ENCODE data around the gene UCHL3.

Gene UCHL3

DNA sequence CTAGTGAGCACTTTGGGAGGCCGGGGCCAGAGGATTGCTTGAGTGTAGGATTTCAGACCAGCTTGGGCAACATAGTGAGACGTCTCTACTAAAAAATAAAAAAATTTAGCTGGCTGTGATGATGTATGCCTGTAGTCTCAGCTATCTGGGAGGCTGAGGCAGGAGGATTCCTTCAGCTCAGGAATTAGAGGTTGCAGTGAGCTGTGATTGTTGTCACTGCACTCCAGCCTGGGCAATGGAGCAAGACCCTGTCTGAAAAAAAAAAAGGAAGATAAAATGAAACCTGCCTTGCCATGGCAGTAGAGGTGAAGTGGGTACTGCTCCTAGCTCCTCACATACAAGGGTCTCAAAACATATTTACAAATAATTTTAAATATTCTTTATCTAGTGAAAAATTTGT is 7.4 kb downstream of the UCHL3 start:
- H3K9me3 ChIP-seq (replicated peaks; ENCODE audit: insufficient read depth, low read length) = no peaks in the 10 kb centered on the region
- H3K36me3 ChIP-seq (replicated peaks; ENCODE audit: insufficient read depth, low read length) = peaks cover 4% of the 10 kb centered on the region; the same call in 1 of the 2 replicates
- no peaks in the 10 kb centered on the region for H3F3A ChIP-seq (ENCODE audit: insufficient read depth, low read length)
- H3K79me2 ChIP-seq (ENCODE audit: low read length) = peaks cover 56% of the 10 kb centered on the region
- no peak for DNase-seq
- H3K4me1 ChIP-seq (ENCODE audit: low read length) = no peaks in the 10 kb centered on the region
- no peak overlapping the region for H2AFZ ChIP-seq (ENCODE audit: low read length)
- no peak overlapping the region for H3K9ac ChIP-seq (ENCODE audit: low read length)
- H3K27ac ChIP-seq (ENCODE audit: low read length) = no peak overlapping the region
- TF ChIP-seq EZH2 (optimal IDR thresholded peaks at IDR 0.05; ENCODE audit: low read depth, low read length) (no peak), EZH2phosphoT487 (IDR thresholded peaks at IDR 0.05; ENCODE audit: low read length) (no peak)
- TF ChIP-seq, protein P1, sequence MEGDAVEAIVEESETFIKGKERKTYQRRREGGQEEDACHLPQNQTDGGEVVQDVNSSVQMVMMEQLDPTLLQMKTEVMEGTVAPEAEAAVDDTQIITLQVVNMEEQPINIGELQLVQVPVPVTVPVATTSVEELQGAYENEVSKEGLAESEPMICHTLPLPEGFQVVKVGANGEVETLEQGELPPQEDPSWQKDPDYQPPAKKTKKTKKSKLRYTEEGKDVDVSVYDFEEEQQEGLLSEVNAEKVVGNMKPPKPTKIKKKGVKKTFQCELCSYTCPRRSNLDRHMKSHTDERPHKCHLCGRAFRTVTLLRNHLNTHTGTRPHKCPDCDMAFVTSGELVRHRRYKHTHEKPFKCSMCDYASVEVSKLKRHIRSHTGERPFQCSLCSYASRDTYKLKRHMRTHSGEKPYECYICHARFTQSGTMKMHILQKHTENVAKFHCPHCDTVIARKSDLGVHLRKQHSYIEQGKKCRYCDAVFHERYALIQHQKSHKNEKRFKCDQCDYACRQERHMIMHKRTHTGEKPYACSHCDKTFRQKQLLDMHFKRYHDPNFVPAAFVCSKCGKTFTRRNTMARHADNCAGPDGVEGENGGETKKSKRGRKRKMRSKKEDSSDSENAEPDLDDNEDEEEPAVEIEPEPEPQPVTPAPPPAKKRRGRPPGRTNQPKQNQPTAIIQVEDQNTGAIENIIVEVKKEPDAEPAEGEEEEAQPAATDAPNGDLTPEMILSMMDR (IDR thresholded peaks at IDR 0.05; ENCODE audit: low read length) = no peak
- no peaks in the 10 kb centered on the region; the same call in 1 of the 2 replicates for H4K20me1 ChIP-seq (ENCODE audit: insufficient read depth, low read length)
- no peaks in the 10 kb centered on the region for H3K9me2 ChIP-seq (replicated peaks; ENCODE audit: insufficient read depth, low read length)
- no peaks in the 10 kb centered on the region for H3K27me3 ChIP-seq (replicated peaks; ENCODE audit: insufficient read depth, low read length)
- H3K4me3 ChIP-seq (ENCODE audit: low read length) = no peak overlapping the region
- no peak overlapping the region for H3K4me2 ChIP-seq (ENCODE audit: low read depth, low read length)

DNA sequence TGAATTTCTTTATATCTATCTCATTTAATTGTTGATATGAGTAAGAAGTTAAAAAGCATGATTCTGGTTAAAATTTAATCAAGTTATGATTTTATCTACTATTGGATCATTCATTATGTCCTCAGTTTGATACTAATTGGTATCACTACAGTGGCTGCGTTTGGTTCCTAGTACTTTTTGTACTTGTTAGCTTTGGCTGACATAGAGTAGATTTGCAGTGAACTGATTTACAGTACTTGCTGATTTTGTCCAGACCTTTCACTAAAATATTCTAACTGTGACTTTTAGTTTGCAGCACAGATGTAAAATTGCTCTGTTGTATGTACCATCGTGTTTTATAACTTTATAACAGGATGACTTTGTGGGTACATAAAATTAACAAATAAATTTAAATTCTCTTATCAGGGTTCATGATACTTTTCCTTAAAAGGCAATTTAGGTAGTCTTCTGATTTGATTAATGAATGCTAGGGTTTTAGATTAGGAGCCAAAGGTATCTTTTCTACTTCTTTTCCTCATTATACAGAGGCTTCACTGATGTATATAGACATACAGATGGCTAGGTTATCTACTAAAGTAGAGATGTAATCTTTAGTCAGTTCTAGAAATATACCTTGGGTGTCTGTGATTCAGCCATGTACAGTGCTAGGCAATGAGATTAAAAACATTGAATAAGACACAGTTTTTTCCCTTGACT is 8.7 kb downstream of the UCHL3 start:
- H3K4me3 ChIP-seq (ENCODE audit: low read length) = no peak overlapping the region
- H3K36me3 ChIP-seq (replicated peaks; ENCODE audit: insufficient read depth, low read length) = peaks cover 4% of the 10 kb centered on the region; the same call in 1 of the 2 replicates
- H3K79me2 ChIP-seq (ENCODE audit: low read length) = peaks cover 42% of the 10 kb centered on the region
- no peak overlapping the region for H3K9ac ChIP-seq (ENCODE audit: low read length)
- no peaks in the 10 kb centered on the region for H3K27me3 ChIP-seq (replicated peaks; ENCODE audit: insufficient read depth, low read length)
- no peaks in the 10 kb centered on the region for H3K9me3 ChIP-seq (replicated peaks; ENCODE audit: insufficient read depth, low read length)
- H4K20me1 ChIP-seq (ENCODE audit: insufficient read depth, low read length) = no peaks in the 10 kb centered on the region; the same call in 1 of the 2 replicates
- H3K27ac ChIP-seq (ENCODE audit: low read length) = no peak overlapping the region
- no peak for DNase-seq
- TF ChIP-seq EZH2 (optimal IDR thresholded peaks at IDR 0.05; ENCODE audit: low read depth, low read length) (no peak), EZH2phosphoT487 (IDR thresholded peaks at IDR 0.05; ENCODE audit: low read length) (no peak)
- TF ChIP-seq, protein P1 (IDR thresholded peaks at IDR 0.05; ENCODE audit: low read length) = no peak
- H3K4me1 ChIP-seq (ENCODE audit: low read length) = no peaks in the 10 kb centered on the region
- H2AFZ ChIP-seq (ENCODE audit: low read length) = no peak overlapping the region
- no peak overlapping the region for H3K4me2 ChIP-seq (ENCODE audit: low read depth, low read length)
- no peaks in the 10 kb centered on the region for H3F3A ChIP-seq (ENCODE audit: insufficient read depth, low read length)
- no peaks in the 10 kb centered on the region for H3K9me2 ChIP-seq (replicated peaks; ENCODE audit: insufficient read depth, low read length)

DNA sequence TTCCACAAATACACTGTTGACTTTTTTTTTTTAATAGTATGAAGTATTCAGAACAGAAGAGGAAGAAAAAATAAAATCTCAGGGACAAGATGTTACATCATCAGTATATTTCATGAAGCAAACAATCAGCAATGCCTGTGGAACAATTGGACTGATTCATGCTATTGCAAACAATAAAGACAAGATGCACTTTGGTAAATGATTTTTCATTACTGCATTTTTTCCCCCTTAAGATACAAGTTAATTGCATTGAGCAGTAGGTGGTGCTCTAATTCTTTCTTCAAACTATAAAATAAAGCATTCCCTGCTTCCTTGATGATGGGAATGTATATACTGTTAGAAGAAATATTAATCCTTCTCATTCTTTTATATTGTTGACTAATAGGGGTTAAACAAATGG is 17.1 kb downstream of the UCHL3 start:
- Histone ChIP-seq H3K27me3 (replicated peaks; ENCODE audit: insufficient read depth, low read length) (no peaks in the 10 kb centered on the region), H2AFZ (ENCODE audit: low read length) (no peak overlapping the region), H3K36me3 (replicated peaks; ENCODE audit: insufficient read depth, low read length) (peaks cover 4% of the 10 kb centered on the region; the same call in 1 of the 2 replicates), H3K4me3 (ENCODE audit: low read length) (no peak overlapping the region), H3K9me3 (replicated peaks; ENCODE audit: insufficient read depth, low read length) (no peaks in the 10 kb centered on the region), H3F3A (ENCODE audit: insufficient read depth, low read length) (no peaks in the 10 kb centered on the region; the same call in 1 of the 2 replicates), H4K20me1 (ENCODE audit: insufficient read depth, low read length) (no peaks in the 10 kb centered on the region), H3K9me2 (replicated peaks; ENCODE audit: insufficient read depth, low read length) (no peaks in the 10 kb centered on the region), H3K9ac (ENCODE audit: low read length) (no peak overlapping the region), H3K27ac (ENCODE audit: low read length) (no peak overlapping the region), H3K4me2 (ENCODE audit: low read depth, low read length) (no peak overlapping the region), H3K4me1 (ENCODE audit: low read length) (no peaks in the 10 kb centered on the region), H3K79me2 (ENCODE audit: low read length) (no peaks in the 10 kb centered on the region)
- TF ChIP-seq, protein P1 (IDR thresholded peaks at IDR 0.05; ENCODE audit: low read length) = peak; percentile 23
- no peak for TF ChIP-seq EZH2 (optimal IDR thresholded peaks at IDR 0.05; ENCODE audit: low read depth, low read length)
- no peak for DNase-seq

All from MM.1S (cell line).